HepG2 (cell line): ENCODE results near the gene SMAD3. TPM values are rescaled to one million over a fixed set of nuclear protein-coding genes. Genes with fewer than 3 reads are reported as not detected.

Experiments used
- FOSL2 ChIP-seq: sonication (generic); formaldehyde crosslinking; IDR thresholded peaks from 2 replicates; pipeline ENCODE4 v1.4.0; 2020; ENCODE audit warnings: missing genetic modification reagents
- NFE2L1 ChIP-seq: sonication (generic); formaldehyde crosslinking; IDR thresholded peaks from 2 replicates; pipeline ENCODE4 v1.4.0; 2020; ENCODE audit warnings: missing genetic modification reagents, mild to moderate bottlenecking, borderline replicate concordance
- SCMH1 ChIP-seq: sonication (generic); formaldehyde crosslinking; IDR thresholded peaks from 2 replicates; pipeline ENCODE4 v1.9.0; 2021; ENCODE audit warnings: missing genetic modification reagents, mild to moderate bottlenecking, borderline replicate concordance
- ZFP36L2 ChIP-seq: sonication (generic); formaldehyde crosslinking; IDR thresholded peaks from 2 replicates; pipeline ENCODE4 v1.4.0; 2020; ENCODE audit warnings: missing genetic modification reagents
- ZNF530 ChIP-seq: sonication (generic); formaldehyde crosslinking; IDR thresholded peaks from 2 replicates; pipeline ENCODE4 v1.5.0; 2020; ENCODE audit warnings: low read depth, mild to moderate bottlenecking, missing genetic modification reagents
- ZNF747 ChIP-seq: sonication (generic); formaldehyde crosslinking; IDR thresholded peaks from 2 replicates; pipeline ENCODE4 v1.8.1; 2023; ENCODE audit warnings: missing genetic modification reagents, mild to moderate bottlenecking, borderline replicate concordance
- polyA plus RNA-seq, 8 experiments: library from polyadenylated mRNA; depleted of rRNA in 3 of 8; stranded (reverse) in 7 of 8; unstranded in 1 of 8; fragments of >200 nt; fragmentation: Illumina TruSeq in 4 of 8; extraction: Trizol in 4 of 8; gene quantifications; 2 replicates each; pipeline versions ENCODE4 v1.2.1 to v1.2.3, GENCODE V29; 2011 to 2016; ENCODE audit warnings: low read depth in 4 of 8, missing spikeins in 1 of 8, mixed read lengths in 1 of 8; ENCODE audit not compliant: insufficient read depth in 1 of 8
- total RNA-seq, 5 experiments: library from RNA; depleted of rRNA; stranded (reverse); fragments of >200 nt; fragmentation: Illumina TruSeq; extraction: Trizol; gene quantifications; 2 replicates each; pipeline ENCODE4 v1.2.3, GENCODE V29; 2016; ENCODE audit warnings: low read depth in 1 of 5
- TF ChIP-seq, protein P1 (sequence below): IDR thresholded peaks from 2 replicates; pipeline ENCODE4 v1.6.1; 2016; ENCODE audit warnings: low read depth, missing genetic modification reagents, missing compliant biosample characterization
- TF ChIP-seq, protein P2 (sequence below): sonication (generic); formaldehyde crosslinking; IDR thresholded peaks from 2 replicates; pipeline ENCODE4 v1.9.0; 2021; ENCODE audit warnings: missing genetic modification reagents, borderline replicate concordance
- TF ChIP-seq, protein P3 (sequence below), 2 experiments: sonication (generic) in 1 of 2; formaldehyde crosslinking in 1 of 2; IDR thresholded peaks; 2 replicates each; pipeline versions ENCODE4 v1.5.1 to v1.6.1; 2011 to 2020; ENCODE audit warnings: borderline replicate concordance in 1 of 2, low read depth in 1 of 2, low read length in 1 of 2, mild to moderate bottlenecking in 1 of 2, missing genetic modification reagents in 1 of 2, moderate library complexity in 1 of 2
- TF ChIP-seq, protein P4 (sequence below): sonication (generic); formaldehyde crosslinking; IDR thresholded peaks from 2 replicates; pipeline ENCODE4 v1.4.0; 2020; ENCODE audit warnings: mild to moderate bottlenecking, missing genetic modification reagents
- TF ChIP-seq, protein P5 (sequence below): sonication (generic); formaldehyde crosslinking; IDR thresholded peaks from 2 replicates; pipeline ENCODE4 v1.5.0; 2020; ENCODE audit warnings: missing genetic modification reagents

Gene SMAD3
- total and polyA plus RNA-seq, 2 of the 13 experiments (the other 11 are each of a cell fraction or from before 2014, with no cell fraction given), result 8.6 to 56.3 TPM

DNA sequence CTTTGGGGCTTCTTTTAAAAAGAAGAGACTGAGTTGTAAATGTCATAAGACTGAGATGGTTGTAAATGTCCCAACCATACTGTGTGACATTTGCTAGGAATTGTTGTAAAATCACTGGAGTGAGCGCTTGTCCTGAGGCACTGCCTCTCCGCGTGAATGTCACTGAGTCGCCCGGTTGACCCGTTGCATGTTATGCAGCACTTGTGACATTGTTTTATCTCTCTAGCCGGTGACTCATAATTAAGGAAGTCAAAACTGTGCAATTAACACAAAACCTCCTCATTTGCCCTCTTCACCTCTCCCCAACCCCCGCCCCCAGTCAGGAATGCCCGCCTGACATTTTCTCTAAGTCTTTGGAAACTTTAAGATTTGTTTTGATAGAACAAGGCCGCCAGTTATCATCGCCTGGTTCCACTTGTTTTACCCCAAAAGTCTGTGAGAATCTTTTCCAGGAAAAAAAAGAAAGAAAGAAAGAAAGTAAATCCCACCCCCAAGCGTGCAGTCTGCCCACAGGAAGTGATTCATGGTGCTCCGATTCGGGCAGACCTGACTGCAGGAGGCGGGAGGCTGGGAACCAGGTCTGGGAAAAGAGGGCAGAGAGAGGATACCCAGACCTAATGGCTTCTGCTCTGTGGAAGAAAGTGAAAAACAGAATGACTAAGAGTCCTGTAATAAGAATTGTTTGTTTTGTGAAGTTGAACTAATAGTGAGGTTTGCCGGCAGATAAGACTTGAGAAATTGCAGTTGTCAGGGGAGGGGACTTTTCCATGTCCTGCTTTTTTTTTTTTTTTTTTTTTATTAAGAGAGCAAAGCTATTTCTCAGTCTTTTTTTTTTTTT is 84.8 kb downstream of the SMAD3 start (continued):
- TF ChIP-seq, protein P1, sequence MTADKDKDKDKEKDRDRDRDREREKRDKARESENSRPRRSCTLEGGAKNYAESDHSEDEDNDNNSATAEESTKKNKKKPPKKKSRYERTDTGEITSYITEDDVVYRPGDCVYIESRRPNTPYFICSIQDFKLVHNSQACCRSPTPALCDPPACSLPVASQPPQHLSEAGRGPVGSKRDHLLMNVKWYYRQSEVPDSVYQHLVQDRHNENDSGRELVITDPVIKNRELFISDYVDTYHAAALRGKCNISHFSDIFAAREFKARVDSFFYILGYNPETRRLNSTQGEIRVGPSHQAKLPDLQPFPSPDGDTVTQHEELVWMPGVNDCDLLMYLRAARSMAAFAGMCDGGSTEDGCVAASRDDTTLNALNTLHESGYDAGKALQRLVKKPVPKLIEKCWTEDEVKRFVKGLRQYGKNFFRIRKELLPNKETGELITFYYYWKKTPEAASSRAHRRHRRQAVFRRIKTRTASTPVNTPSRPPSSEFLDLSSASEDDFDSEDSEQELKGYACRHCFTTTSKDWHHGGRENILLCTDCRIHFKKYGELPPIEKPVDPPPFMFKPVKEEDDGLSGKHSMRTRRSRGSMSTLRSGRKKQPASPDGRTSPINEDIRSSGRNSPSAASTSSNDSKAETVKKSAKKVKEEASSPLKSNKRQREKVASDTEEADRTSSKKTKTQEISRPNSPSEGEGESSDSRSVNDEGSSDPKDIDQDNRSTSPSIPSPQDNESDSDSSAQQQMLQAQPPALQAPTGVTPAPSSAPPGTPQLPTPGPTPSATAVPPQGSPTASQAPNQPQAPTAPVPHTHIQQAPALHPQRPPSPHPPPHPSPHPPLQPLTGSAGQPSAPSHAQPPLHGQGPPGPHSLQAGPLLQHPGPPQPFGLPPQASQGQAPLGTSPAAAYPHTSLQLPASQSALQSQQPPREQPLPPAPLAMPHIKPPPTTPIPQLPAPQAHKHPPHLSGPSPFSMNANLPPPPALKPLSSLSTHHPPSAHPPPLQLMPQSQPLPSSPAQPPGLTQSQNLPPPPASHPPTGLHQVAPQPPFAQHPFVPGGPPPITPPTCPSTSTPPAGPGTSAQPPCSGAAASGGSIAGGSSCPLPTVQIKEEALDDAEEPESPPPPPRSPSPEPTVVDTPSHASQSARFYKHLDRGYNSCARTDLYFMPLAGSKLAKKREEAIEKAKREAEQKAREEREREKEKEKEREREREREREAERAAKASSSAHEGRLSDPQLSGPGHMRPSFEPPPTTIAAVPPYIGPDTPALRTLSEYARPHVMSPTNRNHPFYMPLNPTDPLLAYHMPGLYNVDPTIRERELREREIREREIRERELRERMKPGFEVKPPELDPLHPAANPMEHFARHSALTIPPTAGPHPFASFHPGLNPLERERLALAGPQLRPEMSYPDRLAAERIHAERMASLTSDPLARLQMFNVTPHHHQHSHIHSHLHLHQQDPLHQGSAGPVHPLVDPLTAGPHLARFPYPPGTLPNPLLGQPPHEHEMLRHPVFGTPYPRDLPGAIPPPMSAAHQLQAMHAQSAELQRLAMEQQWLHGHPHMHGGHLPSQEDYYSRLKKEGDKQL (CRISPR knock-in tag), result 0 out of 2 replicates have a peak, but pooled peaks have one; percentile 31
- TF ChIP-seq, protein P2, sequence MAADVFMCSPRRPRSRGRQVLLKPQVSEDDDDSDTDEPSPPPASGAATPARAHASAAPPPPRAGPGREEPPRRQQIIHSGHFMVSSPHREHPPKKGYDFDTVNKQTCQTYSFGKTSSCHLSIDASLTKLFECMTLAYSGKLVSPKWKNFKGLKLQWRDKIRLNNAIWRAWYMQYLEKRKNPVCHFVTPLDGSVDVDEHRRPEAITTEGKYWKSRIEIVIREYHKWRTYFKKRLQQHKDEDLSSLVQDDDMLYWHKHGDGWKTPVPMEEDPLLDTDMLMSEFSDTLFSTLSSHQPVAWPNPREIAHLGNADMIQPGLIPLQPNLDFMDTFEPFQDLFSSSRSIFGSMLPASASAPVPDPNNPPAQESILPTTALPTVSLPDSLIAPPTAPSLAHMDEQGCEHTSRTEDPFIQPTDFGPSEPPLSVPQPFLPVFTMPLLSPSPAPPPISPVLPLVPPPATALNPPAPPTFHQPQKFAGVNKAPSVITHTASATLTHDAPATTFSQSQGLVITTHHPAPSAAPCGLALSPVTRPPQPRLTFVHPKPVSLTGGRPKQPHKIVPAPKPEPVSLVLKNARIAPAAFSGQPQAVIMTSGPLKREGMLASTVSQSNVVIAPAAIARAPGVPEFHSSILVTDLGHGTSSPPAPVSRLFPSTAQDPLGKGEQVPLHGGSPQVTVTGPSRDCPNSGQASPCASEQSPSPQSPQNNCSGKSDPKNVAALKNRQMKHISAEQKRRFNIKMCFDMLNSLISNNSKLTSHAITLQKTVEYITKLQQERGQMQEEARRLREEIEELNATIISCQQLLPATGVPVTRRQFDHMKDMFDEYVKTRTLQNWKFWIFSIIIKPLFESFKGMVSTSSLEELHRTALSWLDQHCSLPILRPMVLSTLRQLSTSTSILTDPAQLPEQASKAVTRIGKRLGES (CRISPR knock-in tag), result no peak
- TF ChIP-seq ZNF747 (CRISPR knock-in tag) (no peak), ZFP36L2 (CRISPR knock-in tag) (no peak), SCMH1 (no peak), FOSL2 (CRISPR knock-in tag) (peak; percentile 94), NFE2L1 (no peak), ZNF530 (no peak)
- TF ChIP-seq, protein P3, sequence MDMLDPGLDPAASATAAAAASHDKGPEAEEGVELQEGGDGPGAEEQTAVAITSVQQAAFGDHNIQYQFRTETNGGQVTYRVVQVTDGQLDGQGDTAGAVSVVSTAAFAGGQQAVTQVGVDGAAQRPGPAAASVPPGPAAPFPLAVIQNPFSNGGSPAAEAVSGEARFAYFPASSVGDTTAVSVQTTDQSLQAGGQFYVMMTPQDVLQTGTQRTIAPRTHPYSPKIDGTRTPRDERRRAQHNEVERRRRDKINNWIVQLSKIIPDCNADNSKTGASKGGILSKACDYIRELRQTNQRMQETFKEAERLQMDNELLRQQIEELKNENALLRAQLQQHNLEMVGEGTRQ (IDR thresholded peaks at IDR 0.05; ENCODE audit: low read depth, low read length), result no peak
- TF ChIP-seq, protein P3 (CRISPR knock-in tag; IDR thresholded peaks at IDR 0.05; ENCODE audit: borderline replicate concordance), result no peak
- TF ChIP-seq, protein P4, sequence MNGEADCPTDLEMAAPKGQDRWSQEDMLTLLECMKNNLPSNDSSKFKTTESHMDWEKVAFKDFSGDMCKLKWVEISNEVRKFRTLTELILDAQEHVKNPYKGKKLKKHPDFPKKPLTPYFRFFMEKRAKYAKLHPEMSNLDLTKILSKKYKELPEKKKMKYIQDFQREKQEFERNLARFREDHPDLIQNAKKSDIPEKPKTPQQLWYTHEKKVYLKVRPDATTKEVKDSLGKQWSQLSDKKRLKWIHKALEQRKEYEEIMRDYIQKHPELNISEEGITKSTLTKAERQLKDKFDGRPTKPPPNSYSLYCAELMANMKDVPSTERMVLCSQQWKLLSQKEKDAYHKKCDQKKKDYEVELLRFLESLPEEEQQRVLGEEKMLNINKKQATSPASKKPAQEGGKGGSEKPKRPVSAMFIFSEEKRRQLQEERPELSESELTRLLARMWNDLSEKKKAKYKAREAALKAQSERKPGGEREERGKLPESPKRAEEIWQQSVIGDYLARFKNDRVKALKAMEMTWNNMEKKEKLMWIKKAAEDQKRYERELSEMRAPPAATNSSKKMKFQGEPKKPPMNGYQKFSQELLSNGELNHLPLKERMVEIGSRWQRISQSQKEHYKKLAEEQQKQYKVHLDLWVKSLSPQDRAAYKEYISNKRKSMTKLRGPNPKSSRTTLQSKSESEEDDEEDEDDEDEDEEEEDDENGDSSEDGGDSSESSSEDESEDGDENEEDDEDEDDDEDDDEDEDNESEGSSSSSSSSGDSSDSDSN (CRISPR knock-in tag), result no peak
- TF ChIP-seq, protein P5, sequence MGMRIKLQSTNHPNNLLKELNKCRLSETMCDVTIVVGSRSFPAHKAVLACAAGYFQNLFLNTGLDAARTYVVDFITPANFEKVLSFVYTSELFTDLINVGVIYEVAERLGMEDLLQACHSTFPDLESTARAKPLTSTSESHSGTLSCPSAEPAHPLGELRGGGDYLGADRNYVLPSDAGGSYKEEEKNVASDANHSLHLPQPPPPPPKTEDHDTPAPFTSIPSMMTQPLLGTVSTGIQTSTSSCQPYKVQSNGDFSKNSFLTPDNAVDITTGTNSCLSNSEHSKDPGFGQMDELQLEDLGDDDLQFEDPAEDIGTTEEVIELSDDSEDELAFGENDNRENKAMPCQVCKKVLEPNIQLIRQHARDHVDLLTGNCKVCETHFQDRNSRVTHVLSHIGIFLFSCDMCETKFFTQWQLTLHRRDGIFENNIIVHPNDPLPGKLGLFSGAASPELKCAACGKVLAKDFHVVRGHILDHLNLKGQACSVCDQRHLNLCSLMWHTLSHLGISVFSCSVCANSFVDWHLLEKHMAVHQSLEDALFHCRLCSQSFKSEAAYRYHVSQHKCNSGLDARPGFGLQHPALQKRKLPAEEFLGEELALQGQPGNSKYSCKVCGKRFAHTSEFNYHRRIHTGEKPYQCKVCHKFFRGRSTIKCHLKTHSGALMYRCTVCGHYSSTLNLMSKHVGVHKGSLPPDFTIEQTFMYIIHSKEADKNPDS (CRISPR knock-in tag), result no peak
